ENCODE data around the gene PRSS38.

DNA sequence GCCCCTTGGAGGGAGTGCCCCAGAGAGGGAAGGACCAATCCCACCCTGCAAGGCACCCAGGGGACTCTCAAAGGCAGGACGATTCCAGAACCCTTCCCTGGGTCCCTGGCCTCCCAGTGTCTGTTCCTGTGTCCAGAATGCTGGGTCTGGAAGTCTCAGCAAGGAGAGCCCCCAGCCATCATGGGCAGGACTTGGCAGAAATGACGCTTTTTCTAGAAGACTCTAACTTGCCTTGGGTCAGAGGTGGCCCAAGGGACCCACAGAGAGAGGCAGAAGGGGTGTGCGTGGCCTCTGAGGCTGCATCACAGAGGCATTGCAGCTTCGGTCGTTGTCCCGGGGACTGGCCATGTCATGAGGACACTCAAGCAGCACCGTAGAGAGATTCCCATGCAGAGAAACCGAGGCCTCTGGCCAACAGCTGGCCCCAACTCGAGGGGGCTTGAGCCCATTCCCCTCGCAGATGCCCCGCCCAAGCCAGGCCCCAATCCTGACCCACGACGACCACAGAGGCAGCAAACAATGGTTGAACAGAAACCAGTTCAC is 74.5 kb downstream of the PRSS38 start:
- TF ChIP-seq POLR2AphosphoS5 (IDR thresholded peaks at IDR 0.05; ENCODE audit: borderline replicate concordance, low read depth, low read length) (no peak), EZH2 (IDR thresholded peaks at IDR 0.05) (no peak)
